K562 (cell line): ENCODE results near the gene RAB6C. TPM values are rescaled to one million over a fixed set of nuclear protein-coding genes. Genes with fewer than 3 reads are reported as not detected.

Source experiments
- ATAC-seq: fragments of 200-7000 bp; cut with Tn5 transposase; 3 replicates; pipeline ENCODE4 v1.9.1; 2020; ENCODE audit warnings: moderate library complexity
- BruUV-seq: library from RNA; stranded (reverse); fragments of 400-500 nt; replicated peaks from 2 replicates; lab custom pipeline; 2021; lab: Mats Ljungman, UMichigan
- CTCF ChIA-PET: fragments of 300-600 bp; formaldehyde crosslinking; extraction: SDS; loops from one replicate; lab custom pipeline; 2021; ENCODE audit warnings: low intra/inter-chr PET ratio; lab: Yijun Ruan, JAX
- POLR2A ChIA-PET: fragments of 300-600, 350-650 bp; sonication (Branson Sonifier 250); formaldehyde crosslinking; extraction: SDS; loops from one replicate; lab custom pipeline; 2021; ENCODE audit warnings: antibody characterized with exemption, inconsistent platforms; lab: Yijun Ruan, JAX
- DNase-seq, 4 experiments: peaks; one replicate each; pipeline versions ENCODE4 v3.0.0 to v3.0.0-alpha.2; 2011 to 2018; ENCODE audit warnings: low spot score in 3 of 4, mixed read lengths in 3 of 4; ENCODE audit errors: extremely low read depth in 1 of 4
- FAIRE-seq: peaks from 2 replicates; lab custom pipeline; 2011; peaks lifted over from hg19 to GRCh38; lab: Jason Lieb, UNC
- H2AFZ ChIP-seq: 2 replicates; pipeline ENCODE4 v1.6.0; 2011; ENCODE audit warnings: low read depth, low read length, control low read depth, inconsistent platforms
- H3K27ac ChIP-seq: fragments of 200-600 bp; 3 replicates; pipeline ENCODE4 v1.8.0; 2011; ENCODE audit warnings: low read depth, mild to moderate bottlenecking, control low read depth, inconsistent platforms, low read length, moderate library complexity, mixed read lengths; ENCODE audit errors: extremely low read depth
- H3K27me3 ChIP-seq, 2 experiments: fragments of 300-600 bp in 1 of 2; 2 replicates in 1 of 2; 3 replicates in 1 of 2; pipeline versions ENCODE4 v1.6.0 to v1.8.0; 2011; ENCODE audit warnings: inconsistent platforms in 2 of 2, low read length in 2 of 2, mild to moderate bottlenecking in 1 of 2, mixed read lengths in 1 of 2, moderate library complexity in 1 of 2; ENCODE audit not compliant: control insufficient read depth in 2 of 2, insufficient read depth in 2 of 2
- H3K36me3 ChIP-seq: fragments of 300-600 bp; 3 replicates; pipeline ENCODE4 v1.8.0; 2011; ENCODE audit warnings: mild to moderate bottlenecking, low read length, inconsistent platforms; ENCODE audit not compliant: control insufficient read depth, insufficient read depth
- H3K4me1 ChIP-seq, 2 experiments: fragments of 200-600 bp in 1 of 2; replicated peaks in 1 of 2; 2 replicates in 1 of 2; 3 replicates in 1 of 2; pipeline versions ENCODE4 v1.5.1 to v1.8.0; 2011; ENCODE audit warnings: inconsistent platforms in 2 of 2, low read length in 2 of 2, mild to moderate bottlenecking in 1 of 2, mixed read lengths in 1 of 2, moderate library complexity in 1 of 2; ENCODE audit not compliant: control insufficient read depth in 2 of 2, insufficient read depth in 2 of 2
- H3K4me2 ChIP-seq: 2 replicates; pipeline ENCODE4 v1.6.1; 2011; ENCODE audit warnings: low read length, control low read depth, inconsistent platforms, mixed read lengths; ENCODE audit not compliant: insufficient read depth
- H3K4me3 ChIP-seq: fragments of 200-600 bp; sonication (generic), shearing (Covaris generic); 2 replicates; pipeline ENCODE4 v1.5.1; 2016; ENCODE audit warnings: control low read depth, inconsistent platforms
- H3K79me2 ChIP-seq: fragments of 200-600 bp; 3 replicates; pipeline ENCODE4 v1.8.0; 2011; ENCODE audit warnings: low read length, inconsistent platforms; ENCODE audit not compliant: control insufficient read depth, insufficient read depth
- H3K9ac ChIP-seq, 2 experiments: 2 replicates each; pipeline versions ENCODE4 v1.6.0 to v1.6.1; 2011; ENCODE audit warnings: low read depth in 2 of 2, low read length in 2 of 2, control low read depth in 1 of 2, inconsistent platforms in 1 of 2, mild to moderate bottlenecking in 1 of 2, mixed read lengths in 1 of 2; ENCODE audit not compliant: insufficient read depth in 1 of 2
- H3K9me1 ChIP-seq: one replicate; pipeline ENCODE4 v1.6.0; 2011; ENCODE audit warnings: inconsistent platforms, mild to moderate bottlenecking, low read length, moderate library complexity; ENCODE audit not compliant: control insufficient read depth, insufficient read depth
- H3K9me3 ChIP-seq: replicated peaks from 2 replicates; pipeline ENCODE4 v1.5.1; 2011; ENCODE audit warnings: low read depth, low read length, inconsistent platforms; ENCODE audit not compliant: control insufficient read depth, insufficient read depth
- H4K20me1 ChIP-seq: replicated peaks from 2 replicates; pipeline ENCODE4 v1.6.1; 2011; ENCODE audit warnings: low read length, inconsistent platforms, mixed read lengths; ENCODE audit not compliant: control insufficient read depth, insufficient read depth
- HMG20B ChIP-seq: fragments of 250-450 bp; sonication (Bioruptor Pico); IDR thresholded peaks from 2 replicates; pipeline ENCODE4 v1.5.0; 2021; ENCODE audit warnings: mild to moderate bottlenecking
- POLR2A ChIP-seq: fragments of 450-650 bp; conservative IDR thresholded peaks from 2 replicates; pipeline ENCODE4 v1.6.1; 2016
- SRSF7 ChIP-seq: fragments of 200-400 bp; formaldehyde crosslinking; optimal IDR thresholded peaks from 2 replicates; pipeline ENCODE3; 2017; ENCODE audit warnings: mild to moderate bottlenecking, low read depth, low read length
- STAT5B ChIP-seq: fragments of 250-450 bp; sonication (Bioruptor Pico); IDR thresholded peaks from 2 replicates; pipeline ENCODE4 v1.8.0; 2021; ENCODE audit warnings: mild to moderate bottlenecking, inconsistent platforms
- TGIF2 ChIP-seq: sonication (generic); formaldehyde crosslinking; IDR thresholded peaks from 2 replicates; pipeline ENCODE4 v1.8.1; 2022; ENCODE audit warnings: mild to moderate bottlenecking, missing genetic modification reagents, moderate library complexity
- THRA ChIP-seq: fragments of 450-650 bp; IDR thresholded peaks from 2 replicates; pipeline ENCODE4 v1.6.1; 2017; ENCODE audit warnings: mild to moderate bottlenecking, moderate library complexity
- U2AF2 ChIP-seq: fragments of 200-400 bp; formaldehyde crosslinking; optimal IDR thresholded peaks from 2 replicates; pipeline ENCODE3; 2017; ENCODE audit warnings: low read depth, mild to moderate bottlenecking, low read length
- ZNF239 ChIP-seq: fragments of 250-450 bp; sonication (Bioruptor Pico); IDR thresholded peaks from 2 replicates; pipeline ENCODE4 v1.4.0; 2020; ENCODE audit warnings: mild to moderate bottlenecking
- ZNF318 ChIP-seq, 2 experiments: fragments of 450-650 bp; IDR thresholded peaks; 2 replicates each; pipeline ENCODE4 v1.6.1; 2016; ENCODE audit warnings: mild to moderate bottlenecking in 2 of 2, borderline replicate concordance in 1 of 2, low read depth in 1 of 2, moderate library complexity in 1 of 2
- WGBS: fragments of 100-300 bp; shearing (Covaris generic); methylation state at CpG from one replicate; pipeline ENCODE4 v1.1.6; 2016; ENCODE audit warnings: low coverage, mixed read lengths; ENCODE audit not compliant: insufficient coverage; ENCODE audit errors: missing lambda C conversion rate; 5-methylcytosine and 5-hydroxymethylcytosine counted together
- in situ Hi-C: fragments of 300-500 bp; cut with MboI; formaldehyde crosslinking; loops from 4 replicates; pipeline ENCODE4 v1.15.0; 2018; ENCODE audit warnings: inconsistent platforms, mixed read lengths
- intact Hi-C: fragments of 100-400 bp; cut with micrococcal nuclease; formaldehyde crosslinking; loops from 2 replicates; pipeline ENCODE4 v1.14.2; 2022
- polyA plus RNA-seq, 8 experiments: library from polyadenylated mRNA; depleted of rRNA in 4 of 8; stranded (reverse) in 5 of 8; unstranded in 3 of 8; fragments of >200 nt; fragmentation: Nextera tagmentation in 2 of 8; fragmentation: Illumina TruSeq in 1 of 8; extraction: Ambion mirVana in 2 of 8; extraction: Trizol in 1 of 8; gene quantifications; 2 replicates each; pipeline versions ENCODE4 v1.2.1 to v1.2.3, GENCODE V29; 2011 to 2014; ENCODE audit warnings: inconsistent platforms in 1 of 8, missing spikeins in 1 of 8
- total RNA-seq, 7 experiments: library from RNA; depleted of rRNA in 6 of 7; stranded (reverse); fragments of >200 nt in 6 of 7; fragmentation: Illumina TruSeq in 2 of 7; extraction: Trizol in 2 of 7; gene quantifications; 2 replicates each; pipeline versions ENCODE4 v1.2.1 to v1.2.3, GENCODE V29; 2011 to 2021; ENCODE audit warnings: low replicate concordance in 1 of 7

RAB6C gene
- total and polyA plus RNA-seq, 9 of the 15 experiments (the other 6 are each of a cell fraction or from before 2014, with no cell fraction given): not detected

DNA sequence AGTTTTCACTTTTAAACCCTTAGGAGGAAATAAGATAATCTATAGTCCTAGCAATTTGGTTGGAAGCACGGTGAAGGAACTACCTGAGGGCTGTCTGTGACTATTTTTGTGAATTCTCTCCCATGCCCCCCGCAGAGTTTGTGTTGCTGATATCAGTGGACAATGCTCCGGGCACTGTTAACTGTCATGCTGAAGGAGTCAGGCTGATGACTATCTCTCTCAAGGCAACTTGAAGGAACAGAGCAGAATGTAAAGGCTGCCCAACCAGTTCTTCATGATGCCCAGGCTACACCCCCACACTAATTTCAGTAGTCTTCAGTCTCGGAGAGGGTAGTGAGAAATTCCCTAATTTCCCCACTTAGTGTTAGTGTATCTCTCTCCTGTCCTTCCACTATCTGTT is 21.6 kb upstream of the RAB6C start:
- no peak overlapping the region for H2AFZ ChIP-seq
- H4K20me1 ChIP-seq: no peaks in the 10 kb centered on the region
- H3K9ac ChIP-seq: no peak overlapping the region
- no peak overlapping the region for H3K4me3 ChIP-seq
- FAIRE-seq: no peak
- H3K79me2 ChIP-seq: no peaks in the 10 kb centered on the region
- no peaks in the 10 kb centered on the region for H3K9me1 ChIP-seq
- no TSS peak for BruUV-seq
- intact Hi-C loops: no loop called here
- POLR2A ChIA-PET: no interaction called here
- 4% methylated on average over 4 of the region's 4 CpGs for WGBS
- H3K27ac ChIP-seq: no peak overlapping the region
- no peaks in the 10 kb centered on the region for H3K4me1 ChIP-seq
- H3K27me3 ChIP-seq: peaks cover 0 to 4% of the 10 kb centered on the region in 2 experiments; a peak in 1 of 5 replicates
- no peak for ATAC-seq
- no peak overlapping the region for H3K4me2 ChIP-seq
- CTCF ChIA-PET: no interaction called here
- no peaks in the 10 kb centered on the region for H3K9me3 ChIP-seq
- in situ Hi-C loops: no loop called here
- no peak for DNase-seq
- TF ChIP-seq STAT5B: no peak
- TF ChIP-seq SRSF7: no peak
- no peak for TF ChIP-seq THRA
- TF ChIP-seq HMG20B (CRISPR knock-in tag): no peak
- no peak for TF ChIP-seq ZNF318 (IDR thresholded peaks at IDR 0.05; ENCODE audit: borderline replicate concordance in 1 of 2, low read depth in 1 of 2)
- TF ChIP-seq POLR2A: no peak
- no peak for TF ChIP-seq TGIF2 (CRISPR knock-in tag)
- no peak for TF ChIP-seq U2AF2
- no peak for TF ChIP-seq ZNF239 (CRISPR knock-in tag)
- no peaks in the 10 kb centered on the region for H3K36me3 ChIP-seq
